NCI-H1105 (cell line): ENCODE data around the gene CPS1.
A peak's percentile ranks its signal among the peaks of the same experiment; 100 is the strongest.

Experiments
- DNase-seq: peaks from one replicate; lab custom pipeline; 2025; lab: John Stamatoyannopoulos, UW

The CPS1 gene

GRCh38 chr2:210546424-210547208 is 9.8 kb upstream of the CPS1 start:
- DNase-seq, result no peak

GRCh38 chr2:210548031-210548430 is 8.4 kb upstream of the CPS1 start:
- no peak for DNase-seq

GRCh38 chr2:210548878-210549384 is 7.5 kb upstream of the CPS1 start:
- DNase-seq, result no peak

GRCh38 chr2:210551001-210551400 is 5.4 kb upstream of the CPS1 start:
- no peak for DNase-seq

GRCh38 chr2:210553373-210553772 is 3.0 kb upstream of the CPS1 start:
- no peak for DNase-seq

GRCh38 chr2:210555555-210555954 is 844 bp upstream of the CPS1 start:
- no peak for DNase-seq

GRCh38 chr2:210557721-210558120 is 1.3 kb downstream of the CPS1 start:
- DNase-seq, result no peak

- peak; percentile 8 for DNase-seq
Observed at GRCh38 chr2:210558708-210559107, 2.3 kb downstream of the CPS1 start.

GRCh38 chr2:210559182-210559581 is 2.8 kb downstream of the CPS1 start:
- DNase-seq, result no peak

- DNase-seq, result no peak
Observed at GRCh38 chr2:210561475-210561874, 5.1 kb downstream of the CPS1 start.

- DNase-seq, result no peak
Observed at GRCh38 chr2:210562091-210562490, 5.7 kb downstream of the CPS1 start.

GRCh38 chr2:210562502-210563080 is 6.2 kb downstream of the CPS1 start:
- DNase-seq, result no peak

- no peak for DNase-seq
Observed at GRCh38 chr2:210567279-210567678, 10.9 kb downstream of the CPS1 start.

- DNase-seq, result no peak
Observed at GRCh38 chr2:210568108-210568507, 11.7 kb downstream of the CPS1 start.

GRCh38 chr2:210577263-210578071 is 21.1 kb downstream of the CPS1 start:
- peak; percentile 13 for DNase-seq

GRCh38 chr2:210584834-210585233 is 28.4 kb downstream of the CPS1 start:
- no peak for DNase-seq

- DNase-seq, result no peak
Observed at GRCh38 chr2:210586381-210586780, 30.0 kb downstream of the CPS1 start.

- DNase-seq, result no peak
Observed at GRCh38 chr2:210591663-210592062, 35.3 kb downstream of the CPS1 start.

GRCh38 chr2:210592726-210593125 is 36.3 kb downstream of the CPS1 start:
- no peak for DNase-seq

GRCh38 chr2:210593166-210593565 is 36.8 kb downstream of the CPS1 start:
- DNase-seq, result no peak

GRCh38 chr2:210598219-210598618 is 41.8 kb downstream of the CPS1 start:
- DNase-seq, result no peak

- DNase-seq, result no peak
Observed at GRCh38 chr2:210599476-210599875, 43.1 kb downstream of the CPS1 start.

- no peak for DNase-seq
Observed at GRCh38 chr2:210604666-210605065, 48.3 kb downstream of the CPS1 start.
